Fibroblast of villous mesenchyme (primary cell): ENCODE results near the gene GRIN2B. TPM values are rescaled to one million over a fixed set of nuclear protein-coding genes. Genes with fewer than 3 reads are reported as not detected.

ENCODE experiments used
- DNase-seq: peaks from one replicate; pipeline ENCODE4 v3.0.0-alpha.2; 2010; ENCODE audit warnings: low read depth
- H3K4me3 ChIP-seq: 2 replicates; pipeline ENCODE4 v1.5.1; 2011; ENCODE audit warnings: low read depth, mild to moderate bottlenecking, low read length
- total RNA-seq: library from RNA; depleted of rRNA; stranded (reverse); fragments of >200 nt; gene quantifications from 2 replicates; pipeline ENCODE4 v1.2.3, GENCODE V29; 2012
- TF ChIP-seq, protein P1 (sequence below): IDR thresholded peaks from 2 replicates; pipeline ENCODE4 v1.5.1; 2012; ENCODE audit warnings: low read depth, mild to moderate bottlenecking, low read length; ENCODE audit not compliant: insufficient read depth

The GRIN2B gene
- total RNA-seq, 1 donor = under 0.01 TPM

DNA sequence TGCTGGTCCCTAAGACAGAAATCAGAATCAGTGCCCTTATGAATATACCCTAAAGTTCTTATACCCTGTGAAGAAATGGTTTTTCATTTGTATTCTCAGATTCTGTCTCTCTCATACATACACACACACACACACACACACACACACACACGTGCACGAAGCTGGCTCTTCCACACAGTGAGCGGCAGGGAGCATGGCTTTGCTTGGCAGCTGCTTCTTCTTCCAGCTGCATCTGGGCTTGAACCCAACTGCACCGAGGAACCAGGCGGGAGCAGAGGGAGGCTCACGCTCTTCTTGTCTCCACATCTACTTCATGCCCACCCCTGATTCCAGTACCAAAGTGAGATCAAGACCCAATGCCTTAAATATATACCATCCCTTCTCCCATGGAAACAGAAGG lies 19.4 kb downstream of the GRIN2B start:
- no peak overlapping the region for H3K4me3 ChIP-seq
- TF ChIP-seq, protein P1, sequence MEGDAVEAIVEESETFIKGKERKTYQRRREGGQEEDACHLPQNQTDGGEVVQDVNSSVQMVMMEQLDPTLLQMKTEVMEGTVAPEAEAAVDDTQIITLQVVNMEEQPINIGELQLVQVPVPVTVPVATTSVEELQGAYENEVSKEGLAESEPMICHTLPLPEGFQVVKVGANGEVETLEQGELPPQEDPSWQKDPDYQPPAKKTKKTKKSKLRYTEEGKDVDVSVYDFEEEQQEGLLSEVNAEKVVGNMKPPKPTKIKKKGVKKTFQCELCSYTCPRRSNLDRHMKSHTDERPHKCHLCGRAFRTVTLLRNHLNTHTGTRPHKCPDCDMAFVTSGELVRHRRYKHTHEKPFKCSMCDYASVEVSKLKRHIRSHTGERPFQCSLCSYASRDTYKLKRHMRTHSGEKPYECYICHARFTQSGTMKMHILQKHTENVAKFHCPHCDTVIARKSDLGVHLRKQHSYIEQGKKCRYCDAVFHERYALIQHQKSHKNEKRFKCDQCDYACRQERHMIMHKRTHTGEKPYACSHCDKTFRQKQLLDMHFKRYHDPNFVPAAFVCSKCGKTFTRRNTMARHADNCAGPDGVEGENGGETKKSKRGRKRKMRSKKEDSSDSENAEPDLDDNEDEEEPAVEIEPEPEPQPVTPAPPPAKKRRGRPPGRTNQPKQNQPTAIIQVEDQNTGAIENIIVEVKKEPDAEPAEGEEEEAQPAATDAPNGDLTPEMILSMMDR = no peak
- no peak for DNase-seq

DNA sequence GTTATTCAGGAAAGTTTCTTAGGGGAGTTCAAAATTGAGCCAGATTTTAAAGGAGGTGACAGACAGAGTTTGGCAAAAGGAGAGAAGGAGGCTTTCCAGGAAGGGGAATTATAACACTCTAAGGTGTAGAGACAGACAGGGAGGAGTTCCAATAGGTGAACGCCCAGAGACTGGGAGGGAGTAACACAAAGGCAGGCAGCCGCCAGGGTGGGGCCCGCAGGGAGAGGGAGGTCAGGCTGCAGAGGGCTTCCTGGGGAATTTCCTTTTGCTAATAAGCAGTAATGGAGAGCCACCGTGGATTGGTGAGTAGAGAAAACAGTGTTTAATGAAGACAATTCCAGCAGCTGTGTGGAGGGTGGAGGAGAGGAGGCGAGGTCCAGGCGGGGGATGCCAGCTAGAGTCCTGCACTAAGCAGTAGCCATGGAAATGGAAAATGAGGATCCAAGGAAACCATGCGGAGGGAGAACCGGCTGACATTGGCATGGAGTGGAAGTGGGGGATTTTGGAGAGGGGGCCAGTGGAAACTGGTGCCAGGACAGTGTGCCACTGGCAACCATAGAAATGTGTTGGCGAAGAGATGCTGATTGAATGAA lies 22.2 kb downstream of the GRIN2B start:
- no peak overlapping the region for H3K4me3 ChIP-seq
- TF ChIP-seq, protein P1 = no peak
- no peak for DNase-seq

DNA sequence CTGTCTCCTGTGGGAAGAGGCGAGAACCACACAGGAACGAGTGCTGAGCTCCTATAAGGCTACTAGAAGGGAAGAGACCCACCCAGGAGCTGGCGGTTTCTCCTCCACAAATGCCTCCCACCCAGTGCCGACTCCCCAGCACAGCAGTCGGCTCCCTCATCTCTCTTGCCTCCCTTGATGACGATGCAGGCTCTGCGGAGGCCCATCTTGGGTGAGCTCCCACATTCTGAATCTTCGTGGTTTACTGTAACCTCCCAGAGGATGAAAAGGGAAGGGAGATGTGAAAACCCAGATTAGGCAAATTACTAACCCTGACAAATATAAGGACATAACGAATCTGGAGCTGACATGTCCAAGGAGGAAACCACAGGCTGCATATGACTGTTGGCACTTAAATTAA lies 23.8 kb downstream of the GRIN2B start:
- H3K4me3 ChIP-seq = no peak overlapping the region
- DNase-seq = no peak
- TF ChIP-seq, protein P1 = no peak

DNA sequence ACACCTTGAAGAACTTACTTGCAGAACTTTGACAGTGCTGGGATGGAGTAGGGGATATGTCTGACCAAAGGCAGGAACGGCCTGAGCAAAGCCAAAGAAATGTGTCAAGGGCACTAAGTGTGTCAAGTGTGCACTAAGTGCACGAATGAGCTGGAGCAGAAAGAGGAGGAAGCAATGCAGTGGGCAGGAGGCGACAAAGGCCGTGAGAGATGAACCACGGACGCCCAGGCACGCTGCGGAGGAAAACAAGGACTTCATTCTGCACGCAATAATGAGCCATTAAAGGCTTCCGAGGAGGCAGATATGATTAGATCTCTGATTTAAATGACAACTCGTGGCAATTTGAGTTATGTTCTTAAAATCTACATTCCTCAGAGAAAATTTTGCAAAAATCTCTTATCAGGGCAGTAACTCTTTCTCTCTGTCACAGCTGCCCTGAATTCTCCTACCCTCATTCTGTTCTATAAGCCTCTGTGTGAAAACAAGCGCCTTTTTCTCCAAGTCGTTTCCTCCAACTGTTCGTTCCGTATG lies 25.3 kb downstream of the GRIN2B start:
- TF ChIP-seq, protein P1 = no peak
- DNase-seq = no peak
- H3K4me3 ChIP-seq = no peak overlapping the region

DNA sequence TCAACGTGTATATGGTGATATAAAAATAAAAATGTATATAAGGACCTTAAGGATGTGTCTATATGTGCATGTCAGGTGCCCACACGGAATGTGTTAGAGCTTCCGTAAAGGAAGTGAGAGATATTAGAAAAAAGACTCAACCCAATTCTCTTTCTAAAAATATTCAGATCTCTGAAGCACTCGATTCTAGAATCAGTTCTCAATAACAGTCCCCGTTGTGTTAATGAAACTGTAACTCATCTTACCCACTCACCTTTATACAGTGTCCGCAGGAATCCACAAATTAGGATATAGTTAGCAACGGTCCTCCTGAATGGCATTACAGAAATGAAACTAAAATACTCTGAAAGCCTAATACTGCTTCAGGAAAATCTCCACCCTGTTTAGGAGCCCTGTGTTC lies 29.3 kb downstream of the GRIN2B start:
- DNase-seq = no peak
- no peak overlapping the region for H3K4me3 ChIP-seq
- TF ChIP-seq, protein P1 = no peak

DNA sequence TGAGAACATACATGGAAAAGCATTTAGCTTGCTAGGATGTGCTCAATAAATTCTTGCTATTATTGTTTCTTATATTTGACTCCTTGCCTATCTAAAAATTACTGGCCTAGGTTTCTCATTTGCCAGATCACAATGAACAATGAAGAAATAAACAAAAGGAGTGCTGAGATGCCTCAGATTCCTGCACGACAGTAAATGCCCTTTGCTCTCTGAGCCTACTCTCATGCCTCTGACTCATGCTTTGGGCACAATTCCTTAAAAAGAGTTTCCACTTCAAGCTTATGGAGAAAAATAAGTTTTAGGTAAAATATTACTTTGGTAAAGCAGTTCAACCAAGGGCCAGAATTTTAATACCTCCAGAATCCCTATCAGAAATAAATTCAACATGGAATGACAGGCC lies 30.9 kb downstream of the GRIN2B start:
- DNase-seq = no peak
- no peak overlapping the region for H3K4me3 ChIP-seq
- TF ChIP-seq, protein P1 = no peak

DNA sequence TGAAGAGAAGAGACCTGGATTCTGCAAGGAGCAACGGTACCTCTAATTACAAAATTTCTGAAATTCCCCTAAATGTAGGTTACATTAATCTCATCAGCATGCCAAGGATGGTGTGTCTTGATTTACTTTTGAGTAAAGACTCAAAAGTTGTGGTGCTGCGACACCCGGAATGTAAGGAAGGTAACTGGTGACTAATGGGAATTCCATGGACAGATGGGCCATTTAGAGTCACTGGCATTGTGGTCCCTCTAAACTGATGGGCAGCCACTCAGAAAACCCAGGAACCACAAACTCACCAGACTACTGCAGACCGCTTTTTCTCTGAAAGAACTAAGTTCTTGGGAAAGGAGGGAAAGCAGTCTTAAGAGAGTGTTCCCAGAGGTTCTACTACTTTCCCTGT lies 32.8 kb downstream of the GRIN2B start:
- no peak for DNase-seq
- H3K4me3 ChIP-seq = no peak overlapping the region
- TF ChIP-seq, protein P1 = no peak
